ENCODE data around the gene CCDC81. TPM values are rescaled to one million over a fixed set of nuclear protein-coding genes. Genes with fewer than 3 reads are reported as not detected.

The CCDC81 gene
- total and polyA plus RNA-seq, 4 donors, result 2.1 to 17.1 (median 7.1) TPM

- ATAC-seq (ENCODE audit: insufficient read depth, low FRiP score), result no peak
- Histone ChIP-seq H3K27me3 (ENCODE audit: control insufficient read depth in 3 of 3, insufficient read depth in 3 of 3, low read length in 2 of 3) (no peaks in the 10 kb centered on the region), H3K9me3 (ENCODE audit: control insufficient read depth in 4 of 4, insufficient read depth in 3 of 4, low read length in 3 of 4) (no peaks in the 10 kb centered on the region), H3K9ac (ENCODE audit: insufficient read depth in 1 of 2, low read length in 2 of 2) (no peak overlapping the region), H3K36me3 (ENCODE audit: control insufficient read depth in 4 of 4, insufficient read depth in 4 of 4, low read length in 4 of 4) (peaks cover 0 to 10% (median 6%) of the 10 kb centered on the region in 4 donors), H3K27ac (ENCODE audit: low read depth in 1 of 2, low read length in 1 of 2) (no peak overlapping the region), H3K4me3 (no peak overlapping the region), H3K4me1 (ENCODE audit: control insufficient read depth in 5 of 5, insufficient read depth in 5 of 5, low read length in 5 of 5) (no peaks in the 10 kb centered on the region)
- no peak for DNase-seq
- WGBS, 2 donors, result 95 to 97% methylated on average over 8 of the region's 8 CpGs
- TF ChIP-seq CTCF (IDR thresholded peaks at IDR 0.05; ENCODE audit: control extremely low read depth, extremely low read depth), result no peak
These were observed 71.7 kb downstream of the CCDC81 start for GRCh38 chr11:86446163-86446923.

GRCh38 chr11:86446924-86447285 lies 72.2 kb downstream of the CCDC81 start:
- H3K9ac ChIP-seq (ENCODE audit: insufficient read depth in 1 of 2, low read length in 2 of 2), result no peak overlapping the region
- H3K36me3 ChIP-seq (ENCODE audit: control insufficient read depth in 4 of 4, insufficient read depth in 4 of 4, low read length in 4 of 4), result peaks cover 0 to 10% (median 5%) of the 10 kb centered on the region in 4 donors
- WGBS, 2 donors, result 95% methylated on average over 12 of the region's 12 CpGs
- TF ChIP-seq CTCF (IDR thresholded peaks at IDR 0.05; ENCODE audit: control extremely low read depth, extremely low read depth), result no peak
- H3K27ac ChIP-seq (ENCODE audit: low read depth in 1 of 2, low read length in 1 of 2), result no peak overlapping the region
- no peaks in the 10 kb centered on the region for H3K4me1 ChIP-seq (ENCODE audit: control insufficient read depth in 5 of 5, insufficient read depth in 5 of 5, low read length in 5 of 5)
- H3K4me3 ChIP-seq, result no peak overlapping the region
- H3K9me3 ChIP-seq (ENCODE audit: control insufficient read depth in 4 of 4, insufficient read depth in 3 of 4, low read length in 3 of 4), result no peaks in the 10 kb centered on the region
- no peaks in the 10 kb centered on the region for H3K27me3 ChIP-seq (ENCODE audit: control insufficient read depth in 3 of 3, insufficient read depth in 3 of 3, low read length in 2 of 3)
- no peak for ATAC-seq (ENCODE audit: insufficient read depth, low FRiP score)
- no peak for DNase-seq

GRCh38 chr11:86447763-86448480 lies 73.2 kb downstream of the CCDC81 start:
- TF ChIP-seq CTCF (IDR thresholded peaks at IDR 0.05; ENCODE audit: control extremely low read depth, extremely low read depth), result no peak

More at GRCh38 chr11:86447763-86448480, 73.2 kb downstream of the CCDC81 start:
- no peak overlapping the region for H3K4me3 ChIP-seq
- no peaks in the 10 kb centered on the region for H3K27me3 ChIP-seq (ENCODE audit: control insufficient read depth in 3 of 3, insufficient read depth in 3 of 3, low read length in 2 of 3)
- no peak for DNase-seq
- peaks cover 0 to 10% (median 3%) of the 10 kb centered on the region in 4 donors for H3K36me3 ChIP-seq (ENCODE audit: control insufficient read depth in 4 of 4, insufficient read depth in 4 of 4, low read length in 4 of 4)
- no peak overlapping the region for H3K9ac ChIP-seq (ENCODE audit: insufficient read depth in 1 of 2, low read length in 2 of 2)
- no peaks in the 10 kb centered on the region for H3K4me1 ChIP-seq (ENCODE audit: control insufficient read depth in 5 of 5, insufficient read depth in 5 of 5, low read length in 5 of 5)
- H3K27ac ChIP-seq (ENCODE audit: low read depth in 1 of 2, low read length in 1 of 2), result no peak overlapping the region
- no peak for ATAC-seq (ENCODE audit: insufficient read depth, low FRiP score)
- 56 to 77% methylated on average over 3 of the region's 3 CpGs for WGBS, 2 donors
- H3K9me3 ChIP-seq (ENCODE audit: control insufficient read depth in 4 of 4, insufficient read depth in 3 of 4, low read length in 3 of 4), result no peaks in the 10 kb centered on the region
